ENCODE data around the gene OR5AU1.

DNA sequence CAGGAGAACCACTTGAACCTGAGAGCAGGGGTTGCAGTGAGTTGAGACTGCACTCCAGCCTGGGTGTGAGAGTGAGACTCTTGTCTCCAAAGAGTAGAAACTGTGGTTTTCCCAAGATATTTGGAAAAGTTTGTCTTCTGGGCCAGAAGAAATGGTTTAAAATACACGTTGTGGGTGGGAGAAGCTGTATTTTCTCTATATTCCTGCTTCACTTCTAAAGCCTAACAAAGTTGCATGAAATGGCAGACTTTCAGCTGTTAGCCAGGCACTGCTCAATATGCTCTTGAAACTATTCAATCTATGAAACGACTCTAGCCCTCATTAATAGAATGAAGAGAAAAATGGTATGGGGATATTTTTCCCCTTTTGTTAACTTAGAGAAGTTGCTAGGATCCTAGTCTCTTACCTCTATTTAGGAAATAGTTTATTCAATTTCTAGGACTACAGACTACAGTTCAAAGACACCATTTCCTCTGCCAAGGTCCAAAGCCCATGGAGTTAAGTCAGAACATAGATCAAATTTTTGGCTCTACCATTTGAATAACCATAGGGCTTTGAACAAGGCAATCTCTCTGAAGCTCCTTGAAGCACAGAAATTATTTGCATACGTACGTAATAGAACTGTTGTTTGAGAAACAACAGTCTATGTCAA is 49.3 kb upstream of the OR5AU1 start:
- TF ChIP-seq, protein P1, sequence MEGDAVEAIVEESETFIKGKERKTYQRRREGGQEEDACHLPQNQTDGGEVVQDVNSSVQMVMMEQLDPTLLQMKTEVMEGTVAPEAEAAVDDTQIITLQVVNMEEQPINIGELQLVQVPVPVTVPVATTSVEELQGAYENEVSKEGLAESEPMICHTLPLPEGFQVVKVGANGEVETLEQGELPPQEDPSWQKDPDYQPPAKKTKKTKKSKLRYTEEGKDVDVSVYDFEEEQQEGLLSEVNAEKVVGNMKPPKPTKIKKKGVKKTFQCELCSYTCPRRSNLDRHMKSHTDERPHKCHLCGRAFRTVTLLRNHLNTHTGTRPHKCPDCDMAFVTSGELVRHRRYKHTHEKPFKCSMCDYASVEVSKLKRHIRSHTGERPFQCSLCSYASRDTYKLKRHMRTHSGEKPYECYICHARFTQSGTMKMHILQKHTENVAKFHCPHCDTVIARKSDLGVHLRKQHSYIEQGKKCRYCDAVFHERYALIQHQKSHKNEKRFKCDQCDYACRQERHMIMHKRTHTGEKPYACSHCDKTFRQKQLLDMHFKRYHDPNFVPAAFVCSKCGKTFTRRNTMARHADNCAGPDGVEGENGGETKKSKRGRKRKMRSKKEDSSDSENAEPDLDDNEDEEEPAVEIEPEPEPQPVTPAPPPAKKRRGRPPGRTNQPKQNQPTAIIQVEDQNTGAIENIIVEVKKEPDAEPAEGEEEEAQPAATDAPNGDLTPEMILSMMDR (IDR thresholded peaks at IDR 0.05), result no peak
- no peak for TF ChIP-seq ZFX (IDR thresholded peaks at IDR 0.05; ENCODE audit: borderline replicate concordance)
